Ovary (tissue), 3 donors: ENCODE measurements around the gene DNASE1.

Source experiments
- EP300 ChIP-seq: sonication (generic); formaldehyde crosslinking; IDR thresholded peaks from one replicate; pipeline ENCODE4 v1.6.1; 2017; ENCODE audit warnings: antibody characterized with exemption
- POLR2A ChIP-seq: fragments of 450-650 bp; IDR thresholded peaks from one replicate; pipeline ENCODE4 v1.6.1; 2017; ENCODE audit warnings: antibody characterized with exemption, mild to moderate bottlenecking, moderate library complexity
- TF ChIP-seq, protein P1 (sequence below), 3 donors: fragments of 450-650 bp in 2 of 3; fragments of 200-600 bp in 1 of 3; IDR thresholded peaks; one replicate each; pipeline versions ENCODE4 v1.5.1 to v1.8.0; 2016 to 2022; ENCODE audit warnings: antibody characterized with exemption in 3 of 3, mild to moderate bottlenecking in 1 of 3
- donor health status: DM: no; HTN: no; CAD: no.

DNA sequence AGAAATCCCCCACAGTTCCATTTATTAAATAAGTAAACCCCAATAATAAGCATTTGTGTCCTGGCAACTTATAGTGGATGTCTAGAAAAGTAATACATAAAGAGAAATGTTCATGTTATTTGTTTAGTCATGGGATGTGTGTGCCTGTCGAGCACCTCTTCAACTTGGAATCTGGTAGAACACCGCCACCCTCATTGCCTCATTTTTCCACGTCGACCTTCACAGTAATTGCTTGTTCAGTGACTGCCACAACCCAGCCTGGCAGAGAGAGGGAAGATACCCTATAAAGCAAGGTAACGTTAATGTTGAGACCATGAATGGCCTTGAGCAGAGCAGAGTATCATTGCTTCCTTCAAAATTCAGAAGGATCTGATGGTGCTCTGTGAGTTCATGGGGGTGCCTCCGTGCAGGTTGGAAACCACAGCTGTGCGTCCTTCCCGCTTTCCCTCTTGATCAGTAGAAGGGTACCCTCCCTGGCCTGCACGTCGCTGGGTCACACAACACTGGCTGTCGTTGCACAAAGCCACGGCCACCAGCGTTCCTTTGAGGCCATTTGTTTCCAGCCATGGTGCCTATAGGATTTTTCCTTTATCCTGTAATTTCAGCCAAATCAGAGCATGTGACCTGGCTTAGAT is 3.7 kb upstream of the DNASE1 start:
- no peak for TF ChIP-seq POLR2A
- TF ChIP-seq, protein P1, sequence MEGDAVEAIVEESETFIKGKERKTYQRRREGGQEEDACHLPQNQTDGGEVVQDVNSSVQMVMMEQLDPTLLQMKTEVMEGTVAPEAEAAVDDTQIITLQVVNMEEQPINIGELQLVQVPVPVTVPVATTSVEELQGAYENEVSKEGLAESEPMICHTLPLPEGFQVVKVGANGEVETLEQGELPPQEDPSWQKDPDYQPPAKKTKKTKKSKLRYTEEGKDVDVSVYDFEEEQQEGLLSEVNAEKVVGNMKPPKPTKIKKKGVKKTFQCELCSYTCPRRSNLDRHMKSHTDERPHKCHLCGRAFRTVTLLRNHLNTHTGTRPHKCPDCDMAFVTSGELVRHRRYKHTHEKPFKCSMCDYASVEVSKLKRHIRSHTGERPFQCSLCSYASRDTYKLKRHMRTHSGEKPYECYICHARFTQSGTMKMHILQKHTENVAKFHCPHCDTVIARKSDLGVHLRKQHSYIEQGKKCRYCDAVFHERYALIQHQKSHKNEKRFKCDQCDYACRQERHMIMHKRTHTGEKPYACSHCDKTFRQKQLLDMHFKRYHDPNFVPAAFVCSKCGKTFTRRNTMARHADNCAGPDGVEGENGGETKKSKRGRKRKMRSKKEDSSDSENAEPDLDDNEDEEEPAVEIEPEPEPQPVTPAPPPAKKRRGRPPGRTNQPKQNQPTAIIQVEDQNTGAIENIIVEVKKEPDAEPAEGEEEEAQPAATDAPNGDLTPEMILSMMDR (IDR thresholded peaks at IDR 0.05), result no peak
- TF ChIP-seq EP300, result no peak
